ENCODE measurements around the gene MYL12B. TPM values are rescaled to one million over a fixed set of nuclear protein-coding genes. Genes with fewer than 3 reads are reported as not detected.

Gene MYL12B
- total RNA-seq, 2 experiments from 2014 or later: 402 to 404 TPM

DNA sequence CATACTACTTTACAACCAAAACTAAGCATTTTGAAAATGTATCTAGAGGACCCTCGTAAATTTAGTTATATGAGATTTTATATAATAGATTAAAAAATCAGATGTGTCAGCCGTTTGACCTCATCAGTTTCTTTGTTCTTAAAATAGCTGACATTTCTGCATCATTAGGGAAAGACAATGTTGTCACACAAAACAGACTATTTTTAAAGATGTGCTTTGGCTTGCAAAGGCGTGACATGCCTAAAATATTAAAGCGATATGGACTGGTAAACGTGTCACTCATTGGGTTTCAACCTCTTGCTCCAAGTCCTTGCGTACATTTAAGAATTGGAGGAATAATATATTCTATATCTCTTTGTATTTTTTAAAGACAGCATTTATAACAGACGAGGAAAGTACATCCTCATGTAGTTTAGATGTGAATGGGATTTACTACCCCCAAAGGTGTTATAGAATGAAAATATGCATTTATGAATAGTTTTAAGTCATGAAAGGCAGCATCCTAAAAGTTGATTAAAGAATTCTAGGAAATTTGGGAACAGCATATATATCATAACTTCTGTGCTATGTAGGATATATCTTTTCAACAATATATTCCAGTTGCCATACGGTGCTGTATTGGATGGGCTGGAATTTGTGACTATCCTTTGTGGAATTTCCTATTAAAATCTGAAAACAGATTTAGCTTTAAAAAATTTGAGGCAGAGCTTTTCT, 10.5 kb upstream of the MYL12B start:
- H3K4me3 Mint-ChIP-seq: peak overlapping the region; percentile 71
- DNase-seq (no peak), ATAC-seq (no peak)
- H3K27me3 Mint-ChIP-seq (ENCODE audit: low read depth): no peaks in the 10 kb centered on the region
- ChIA-PET CTCF (interaction anchor here (0.8 to 1.4 kb wide), 9 partner anchors 9 to 415 kb away, joined by 3 to 6 read pairs (median 3); no protein-coding TSS in a partner anchor), POLR2A (interaction anchor here (0.6 to 8.3 kb wide), 6 partner anchors 10 to 615 kb away, joined by 3 to 218 read pairs (median 4); partner anchors contain the start of genes MYL12B and SMCHD1)
- peaks cover 79% of the 10 kb centered on the region for H3K36me3 Mint-ChIP-seq (ENCODE audit: low read depth)
- H3K9me3 Mint-ChIP-seq (ENCODE audit: insufficient read depth): no peaks in the 10 kb centered on the region
- peak overlapping the region; percentile 54 for H3K27ac Mint-ChIP-seq
- peaks cover 54% of the 10 kb centered on the region for H3K4me1 Mint-ChIP-seq (ENCODE audit: low read depth)

DNA sequence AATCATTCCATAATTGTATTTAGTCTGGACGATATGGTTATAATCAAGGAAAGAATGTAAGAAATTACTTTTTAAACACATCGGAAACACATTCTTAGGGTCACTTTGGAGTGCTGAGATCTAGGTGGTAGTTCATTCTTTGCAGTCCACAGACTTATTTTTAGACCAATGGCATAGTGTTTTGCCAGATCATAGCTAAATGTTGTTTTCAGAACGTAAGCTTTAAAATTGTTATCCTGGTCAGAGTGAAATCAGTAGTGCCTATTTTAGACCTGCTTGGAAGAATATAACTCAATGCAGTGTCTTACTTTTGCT, 10.0 kb upstream of the MYL12B start:
- H3K27ac Mint-ChIP-seq: peak overlapping the region; percentile 54
- ATAC-seq (no peak), DNase-seq (no peak)
- H3K9me3 Mint-ChIP-seq (ENCODE audit: insufficient read depth): no peaks in the 10 kb centered on the region
- H3K27me3 Mint-ChIP-seq (ENCODE audit: low read depth): no peaks in the 10 kb centered on the region
- H3K36me3 Mint-ChIP-seq (ENCODE audit: low read depth): peaks cover 85% of the 10 kb centered on the region
- H3K4me3 Mint-ChIP-seq: peak overlapping the region; percentile 71
- ChIA-PET CTCF (interaction anchor here (0.9 to 1.4 kb wide), 2 partner anchors 258 to 344 kb away, joined by 3 read pairs; no protein-coding TSS in a partner anchor), POLR2A (interaction anchor here (1.9 to 8.3 kb wide), 2 partner anchors 10 to 190 kb away, joined by 4 to 218 read pairs; partner anchors contain the start of gene MYL12B)
- peaks cover 59% of the 10 kb centered on the region for H3K4me1 Mint-ChIP-seq (ENCODE audit: low read depth)

DNA sequence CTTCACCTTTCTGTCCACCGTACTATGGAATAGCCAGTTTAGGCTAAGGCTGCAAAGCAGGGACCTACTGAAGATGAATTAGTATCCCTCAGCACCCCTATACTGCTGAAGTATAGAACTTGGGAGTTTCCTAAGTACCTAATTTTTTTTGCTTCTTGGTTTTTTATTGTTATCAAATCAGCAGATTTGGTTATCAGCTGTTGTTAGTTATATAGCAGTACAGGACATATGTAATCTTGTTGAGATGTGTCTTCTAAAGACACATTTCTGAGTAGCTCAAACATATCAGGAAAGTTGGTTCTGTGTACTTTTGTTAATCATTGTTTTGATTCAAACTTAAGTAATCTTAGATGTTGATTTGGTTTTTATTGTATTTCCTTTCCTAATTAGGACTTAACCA, 9.1 kb upstream of the MYL12B start:
- Mint-ChIP-seq H3K27me3 (ENCODE audit: low read depth) (no peaks in the 10 kb centered on the region), H3K27ac (peak overlapping the region; percentile 17), H3K36me3 (ENCODE audit: low read depth) (peaks cover 91% of the 10 kb centered on the region), H3K9me3 (ENCODE audit: insufficient read depth) (no peaks in the 10 kb centered on the region), H3K4me1 (ENCODE audit: low read depth) (peaks cover 68% of the 10 kb centered on the region), H3K4me3 (peak overlapping the region; percentile 71)
- ATAC-seq (no peak), DNase-seq (no peak)
- ChIA-PET CTCF (interaction anchor here (0.8 to 1.4 kb wide), 2 partner anchors 12 to 259 kb away, joined by 3 read pairs; no protein-coding TSS in a partner anchor), POLR2A (interaction anchor here (0.8 to 8.3 kb wide), 4 partner anchors 9 to 196 kb away, joined by 3 to 218 read pairs (median 4); partner anchors contain the start of gene MYL12B)

DNA sequence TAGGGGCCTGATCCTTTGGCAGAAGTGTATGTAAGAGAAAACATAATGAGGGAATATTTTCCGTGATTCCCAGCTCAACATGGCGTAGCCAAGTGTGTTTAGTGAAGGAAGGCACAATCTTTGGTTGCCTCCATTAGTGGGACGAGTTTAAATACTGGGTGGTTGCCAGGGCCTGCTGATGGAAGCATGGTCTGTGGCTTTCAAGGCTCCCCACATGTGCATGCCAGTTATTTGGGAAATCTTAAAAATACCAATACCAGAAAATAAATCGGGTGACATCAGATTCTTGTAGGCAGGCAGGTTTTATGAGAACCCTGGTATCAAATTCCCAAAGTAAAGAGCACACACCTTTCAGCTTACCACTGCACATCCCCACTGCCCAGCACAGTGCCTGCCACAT, 7.2 kb upstream of the MYL12B start:
- DNase-seq (no peak), ATAC-seq (no peak)
- Mint-ChIP-seq H3K27me3 (ENCODE audit: low read depth) (no peaks in the 10 kb centered on the region), H3K9me3 (ENCODE audit: insufficient read depth) (no peaks in the 10 kb centered on the region), H3K4me1 (ENCODE audit: low read depth) (peaks cover 85% of the 10 kb centered on the region), H3K27ac (no peak overlapping the region), H3K36me3 (ENCODE audit: low read depth) (peaks cover 93% of the 10 kb centered on the region), H3K4me3 (no peak overlapping the region)
- POLR2A ChIA-PET: interaction anchor here (1.2 to 2.9 kb wide), 2 partner anchors 7 to 193 kb away, joined by 5 to 10 read pairs; partner anchors contain the start of gene MYL12A
- CTCF ChIA-PET: interaction anchor here (0.9 kb wide), 1 partner anchor 192 kb away, joined by 3 read pairs; no protein-coding TSS in a partner anchor

DNA sequence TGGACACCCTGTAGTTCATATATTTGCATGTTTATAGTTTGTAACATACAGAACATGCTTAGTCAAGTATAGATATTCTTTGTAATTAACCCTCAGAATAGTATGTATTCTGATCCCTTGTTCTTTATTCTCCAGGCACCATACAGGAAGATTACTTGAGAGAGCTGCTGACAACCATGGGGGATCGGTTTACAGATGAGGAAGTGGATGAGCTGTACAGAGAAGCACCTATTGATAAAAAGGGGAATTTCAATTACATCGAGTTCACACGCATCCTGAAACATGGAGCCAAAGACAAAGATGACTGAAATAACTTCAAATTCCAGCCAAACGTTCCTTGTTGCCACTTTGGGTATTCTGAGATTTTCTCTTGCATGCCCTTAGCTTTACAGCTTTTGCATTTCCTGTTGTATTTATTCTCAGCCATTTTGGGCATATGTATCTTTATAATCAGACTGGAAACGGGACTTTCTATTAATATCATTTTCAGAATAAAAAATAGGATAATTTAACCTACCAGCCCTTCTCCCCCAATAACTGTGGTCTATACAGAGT, 6.2 kb upstream of the MYL12B start:
- Mint-ChIP-seq H3K4me3 (no peak overlapping the region), H3K9me3 (ENCODE audit: insufficient read depth) (no peaks in the 10 kb centered on the region), H3K36me3 (ENCODE audit: low read depth) (peaks cover 85% of the 10 kb centered on the region), H3K4me1 (ENCODE audit: low read depth) (peaks cover 89% of the 10 kb centered on the region), H3K27ac (peak overlapping the region; percentile 35), H3K27me3 (ENCODE audit: low read depth) (no peaks in the 10 kb centered on the region)
- POLR2A ChIA-PET: interaction anchor here (1.2 to 2.9 kb wide), 2 partner anchors 8 to 194 kb away, joined by 5 to 10 read pairs; partner anchors contain the start of gene MYL12A
- DNase-seq (no peak), ATAC-seq (no peak)
- CTCF ChIA-PET: interaction anchor here (1.2 kb wide), 1 partner anchor 42 kb away, joined by 4 read pairs; no protein-coding TSS in a partner anchor

DNA sequence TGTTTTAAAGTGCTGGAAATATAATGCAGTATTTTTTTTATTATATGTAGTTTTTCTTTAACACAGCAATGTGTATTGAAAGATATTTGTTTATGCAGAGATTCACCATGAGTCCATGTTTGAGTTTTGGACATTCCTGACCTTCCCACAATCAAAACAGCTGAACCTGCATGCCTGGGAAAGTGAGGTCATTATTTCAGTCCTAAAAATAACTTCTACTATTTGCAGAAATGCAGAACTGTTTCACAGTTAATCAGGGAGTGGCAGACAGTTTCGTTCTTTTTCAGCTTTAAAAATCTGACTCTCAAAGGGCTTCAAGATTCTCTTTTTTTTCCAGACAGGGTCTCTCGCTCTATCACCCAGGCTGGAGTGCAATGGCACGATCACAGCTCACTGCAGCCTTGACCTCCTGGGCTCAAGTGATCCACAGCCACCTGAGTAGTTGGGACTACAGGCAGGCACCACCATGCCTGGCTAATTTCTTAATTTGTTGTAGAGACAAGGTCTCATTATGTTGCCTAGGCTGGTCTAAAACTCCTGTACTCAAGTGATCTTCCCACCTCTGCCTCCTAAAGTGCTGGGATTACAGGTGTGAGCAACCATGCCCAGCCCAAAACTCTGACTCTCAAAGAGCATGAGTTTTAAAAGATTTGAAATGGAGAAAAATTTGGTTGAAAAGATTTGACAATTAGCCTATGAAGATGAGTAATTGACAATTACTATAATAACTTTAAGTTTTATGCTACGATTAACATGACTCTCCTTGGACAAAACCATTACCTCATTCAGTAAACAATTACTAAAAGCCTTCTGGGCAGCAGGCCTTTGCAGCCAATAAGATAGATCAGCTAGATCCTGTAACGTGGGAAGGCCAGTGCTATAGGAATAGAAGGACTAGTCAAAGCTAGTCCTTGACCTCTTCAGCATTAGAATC, 5.0 kb upstream of the MYL12B start:
- POLR2A ChIA-PET: interaction anchor here (2.9 kb wide), 1 partner anchor 9 kb away, joined by 10 read pairs; the partner anchor contains the start of gene MYL12A
- peaks cover 86% of the 10 kb centered on the region for H3K4me1 Mint-ChIP-seq (ENCODE audit: low read depth)
- no peak for DNase-seq
- ATAC-seq: no peak
- H3K9me3 Mint-ChIP-seq (ENCODE audit: insufficient read depth): no peaks in the 10 kb centered on the region
- no peaks in the 10 kb centered on the region for H3K27me3 Mint-ChIP-seq (ENCODE audit: low read depth)
- CTCF ChIA-PET: no interaction called here
- H3K36me3 Mint-ChIP-seq (ENCODE audit: low read depth): peaks cover 81% of the 10 kb centered on the region
- H3K4me3 Mint-ChIP-seq: no peak overlapping the region
- peak overlapping the region; percentile 63 for H3K27ac Mint-ChIP-seq

DNA sequence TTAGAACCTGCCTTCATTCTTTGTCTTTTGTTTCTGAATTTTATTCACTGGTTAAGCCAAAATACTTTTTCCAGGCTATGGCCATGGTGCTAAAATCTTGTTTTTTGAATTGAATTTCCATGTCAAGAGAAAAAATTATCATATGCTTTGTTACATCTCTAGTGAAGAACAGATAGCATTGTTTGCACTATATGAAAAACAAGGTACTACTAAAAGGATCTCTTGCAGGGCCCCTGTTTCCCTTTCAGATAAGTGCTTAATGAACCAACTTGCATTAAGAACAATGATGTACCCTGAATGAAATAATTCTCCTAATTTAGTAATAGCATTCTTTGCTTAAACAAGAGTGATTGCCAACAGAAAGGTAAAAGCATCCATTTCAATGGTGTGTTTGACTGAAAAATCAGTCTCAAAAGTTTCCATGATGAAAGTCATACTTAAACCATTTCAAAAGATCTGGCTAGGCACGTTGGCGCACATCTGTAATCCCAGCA, 4.3 kb upstream of the MYL12B start:
- no peaks in the 10 kb centered on the region for H3K9me3 Mint-ChIP-seq (ENCODE audit: insufficient read depth)
- H3K4me1 Mint-ChIP-seq (ENCODE audit: low read depth): peaks cover 80% of the 10 kb centered on the region
- DNase-seq: no peak
- CTCF ChIA-PET: no interaction called here
- POLR2A ChIA-PET: interaction anchor here (2.9 kb wide), 1 partner anchor 10 kb away, joined by 10 read pairs; the partner anchor contains the start of gene MYL12A
- no peak for ATAC-seq
- H3K36me3 Mint-ChIP-seq (ENCODE audit: low read depth): peaks cover 78% of the 10 kb centered on the region
- no peaks in the 10 kb centered on the region for H3K27me3 Mint-ChIP-seq (ENCODE audit: low read depth)
- no peak overlapping the region for H3K4me3 Mint-ChIP-seq
- H3K27ac Mint-ChIP-seq: peak overlapping the region; percentile 31

DNA sequence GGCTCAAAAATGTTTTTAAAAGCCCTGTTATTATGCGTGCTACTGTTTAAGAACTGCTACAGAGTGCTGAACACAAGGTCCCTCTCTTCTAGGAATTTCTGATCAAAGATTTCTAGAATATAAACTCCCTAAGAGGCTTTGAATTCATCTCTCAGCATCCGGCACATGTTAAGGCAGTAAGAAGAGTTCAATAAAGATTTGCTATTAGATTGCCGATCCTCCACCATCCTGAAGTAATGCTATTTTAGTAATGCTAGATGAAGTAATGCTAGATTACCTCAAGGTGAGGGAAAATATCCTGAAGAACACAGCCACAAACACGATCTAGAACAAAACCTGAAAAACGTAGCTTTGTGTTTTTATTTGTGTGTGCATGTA, 949 bp upstream of the MYL12B start:
- H3K27ac Mint-ChIP-seq: peak overlapping the region; percentile 100
- peaks cover 70% of the 10 kb centered on the region for H3K36me3 Mint-ChIP-seq (ENCODE audit: low read depth)
- ChIA-PET CTCF (interaction anchor here (0.7 to 3.5 kb wide), 6 partner anchors 10 to 344 kb away, joined by 3 to 18 read pairs (median 5); partner anchors contain the start of gene MYL12A), POLR2A (interaction anchor here (0.6 to 6.5 kb wide), 16 partner anchors 11 to 689 kb away, joined by 3 to 218 read pairs (median 4); partner anchors contain the start of genes METTL4, MYL12A and NDC80)
- DNase-seq: no peak
- no peak for ATAC-seq
- H3K27me3 Mint-ChIP-seq (ENCODE audit: low read depth): no peaks in the 10 kb centered on the region
- no peaks in the 10 kb centered on the region for H3K9me3 Mint-ChIP-seq (ENCODE audit: insufficient read depth)
- peak overlapping the region; percentile 90 for H3K4me3 Mint-ChIP-seq
- peaks cover 77% of the 10 kb centered on the region for H3K4me1 Mint-ChIP-seq (ENCODE audit: low read depth)

DNA sequence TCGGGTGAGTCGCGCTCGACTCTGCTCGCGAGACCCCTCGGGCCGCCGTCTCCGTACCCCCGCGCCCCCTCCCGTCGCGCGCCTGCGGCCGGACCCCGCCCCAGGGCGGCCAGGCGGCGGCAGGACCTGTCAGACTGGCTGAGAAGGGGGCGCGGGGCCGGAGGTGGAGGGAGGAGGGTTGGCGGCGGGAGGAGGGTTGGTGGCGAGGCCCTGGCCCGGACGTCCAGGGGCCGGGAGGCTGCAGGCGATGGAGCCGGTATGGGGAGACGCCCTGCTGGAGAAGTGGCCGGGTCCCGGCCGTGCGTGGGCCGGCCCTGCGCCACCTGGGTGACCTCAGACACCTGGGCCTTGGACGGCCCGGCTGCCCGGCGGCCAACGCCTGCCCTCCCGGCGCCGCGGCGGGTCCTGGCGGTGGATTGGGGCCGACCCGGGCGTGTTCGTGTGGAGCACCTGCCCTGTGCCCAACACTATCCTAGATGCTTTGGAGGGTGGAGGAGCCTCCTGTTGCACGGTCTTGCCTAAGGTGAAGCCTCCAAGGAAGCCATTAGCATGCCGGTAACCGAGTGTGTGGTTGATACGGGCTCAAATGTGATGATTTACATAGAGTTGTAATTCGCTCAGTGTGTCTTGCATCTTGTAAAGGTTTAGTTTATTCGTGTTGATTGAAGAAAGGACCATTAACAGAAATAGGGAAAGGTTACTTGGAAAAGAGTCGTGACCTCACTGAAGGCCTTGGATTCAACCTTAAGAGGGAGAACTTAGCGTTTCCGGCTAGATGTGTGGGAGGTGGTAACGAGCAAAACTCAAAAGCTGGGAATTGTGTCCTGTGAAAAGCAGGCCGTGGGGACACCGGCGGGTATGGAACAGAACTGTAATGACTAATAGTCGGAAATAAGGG, 550 bp downstream of the MYL12B start:
- DNase-seq: peak; percentile 57
- CTCF ChIA-PET: interaction anchor here (1.1 to 3.5 kb wide), 10 partner anchors 9 to 404 kb away, joined by 3 to 18 read pairs (median 6); partner anchors contain the start of gene MYL12A
- POLR2A ChIA-PET: interaction anchor here (0.6 to 6.5 kb wide), 18 partner anchors 9 to 691 kb away, joined by 3 to 218 read pairs (median 5); partner anchors contain the start of genes METTL4, MYL12A and NDC80
- Mint-ChIP-seq H3K27ac (peak overlapping the region; percentile 100), H3K27me3 (ENCODE audit: low read depth) (no peaks in the 10 kb centered on the region), H3K4me1 (ENCODE audit: low read depth) (peaks cover 78% of the 10 kb centered on the region), H3K9me3 (ENCODE audit: insufficient read depth) (no peaks in the 10 kb centered on the region), H3K36me3 (ENCODE audit: low read depth) (peaks cover 61% of the 10 kb centered on the region), H3K4me3 (peak overlapping the region; percentile 90)
- ATAC-seq: peak; percentile 40

DNA sequence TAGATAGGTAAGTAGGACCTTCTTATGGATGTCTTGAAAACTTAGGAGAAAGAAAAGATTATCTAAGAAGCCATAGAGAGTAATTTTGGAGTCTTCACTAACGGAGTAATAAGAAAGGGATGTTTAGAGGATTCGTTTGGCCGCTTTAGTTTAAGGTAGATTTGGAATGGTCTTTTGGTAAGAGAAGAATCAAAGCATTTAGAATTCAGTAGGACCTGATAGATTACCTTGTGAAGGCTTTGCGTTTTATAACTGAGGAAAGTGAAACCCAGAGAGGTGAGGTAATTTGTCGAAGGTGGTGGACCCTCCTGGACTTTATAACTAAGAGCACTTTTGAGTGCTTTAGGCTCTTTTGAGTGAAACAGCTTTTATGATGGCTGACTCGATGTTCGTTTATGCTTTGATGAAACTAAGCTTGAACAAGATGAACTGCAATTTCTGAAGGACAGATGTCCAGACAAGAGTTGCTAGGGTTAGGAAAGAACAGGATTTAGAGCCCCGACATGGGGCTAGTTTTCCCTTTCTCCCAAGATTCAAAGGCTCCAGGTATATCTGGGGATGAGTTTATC, 1.3 kb downstream of the MYL12B start:
- ChIA-PET CTCF (interaction anchor here (1.1 to 2.8 kb wide), 8 partner anchors 9 to 403 kb away, joined by 3 to 10 read pairs (median 5); no protein-coding TSS in a partner anchor), POLR2A (interaction anchor here (0.6 to 6.5 kb wide), 7 partner anchors 14 to 342 kb away, joined by 3 to 218 read pairs (median 4); partner anchors contain the start of gene MYL12A)
- H3K9me3 Mint-ChIP-seq (ENCODE audit: insufficient read depth): no peaks in the 10 kb centered on the region
- H3K4me1 Mint-ChIP-seq (ENCODE audit: low read depth): peaks cover 74% of the 10 kb centered on the region
- peak overlapping the region; percentile 90 for H3K4me3 Mint-ChIP-seq
- no peaks in the 10 kb centered on the region for H3K27me3 Mint-ChIP-seq (ENCODE audit: low read depth)
- DNase-seq (no peak), ATAC-seq (no peak)
- peaks cover 57% of the 10 kb centered on the region for H3K36me3 Mint-ChIP-seq (ENCODE audit: low read depth)
- peak overlapping the region; percentile 87 for H3K27ac Mint-ChIP-seq
